RKO (cell line): ENCODE results near the gene RAB1B.
A peak's percentile ranks its signal among the peaks of the same experiment; 100 is the strongest.
"Not testable (repeated sequence)": the region's sequence is repeated elsewhere in the genome, so short reads cannot be mapped to it uniquely, and the experiment has no call there.

Source experiments
- DNase-seq: peaks from one replicate; pipeline ENCODE4 v3.0.0-alpha.2; 2016; ENCODE audit warnings: low spot score

The RAB1B gene

DNA sequence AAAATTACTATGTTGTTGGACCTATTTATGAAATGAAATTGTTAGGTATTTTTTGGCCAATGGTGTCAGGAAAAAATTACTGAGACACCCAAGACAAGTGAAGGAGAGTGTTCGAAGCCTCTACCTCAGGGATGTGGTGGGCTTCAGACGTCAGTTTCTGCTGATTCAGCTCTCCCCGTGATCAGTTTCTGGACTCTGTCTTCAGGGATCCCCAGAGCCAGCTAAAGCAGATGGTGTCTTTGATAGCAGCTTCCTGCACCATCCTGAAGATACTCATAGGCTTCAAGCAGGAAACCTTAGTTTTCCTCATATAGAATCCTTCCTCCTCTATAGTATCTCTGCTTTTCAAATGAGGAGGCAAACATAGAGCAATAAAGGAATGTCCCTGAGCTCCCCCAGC lies 41.0 kb downstream of the RAB1B start:
- no peak for DNase-seq

DNA sequence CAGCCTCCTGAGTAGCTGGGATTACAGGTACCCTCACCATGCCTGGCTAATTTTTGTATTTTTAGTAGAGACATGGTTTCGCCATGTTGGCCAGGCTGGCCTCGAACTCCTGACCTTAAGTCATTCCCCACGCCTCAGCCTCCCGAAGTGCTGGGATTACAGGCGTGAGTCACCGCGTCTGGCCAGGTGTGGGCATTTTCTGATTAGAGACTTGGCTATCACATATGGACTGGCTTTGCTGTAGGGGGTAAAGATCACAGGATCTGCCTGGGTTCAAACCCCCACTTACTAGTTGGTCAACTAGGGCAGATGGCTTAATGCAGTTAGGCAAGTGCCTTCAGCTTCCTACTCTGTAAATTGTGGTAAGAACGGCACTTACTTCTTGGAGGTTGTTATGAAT lies 41.9 kb downstream of the RAB1B start:
- DNase-seq, result no peak

DNA sequence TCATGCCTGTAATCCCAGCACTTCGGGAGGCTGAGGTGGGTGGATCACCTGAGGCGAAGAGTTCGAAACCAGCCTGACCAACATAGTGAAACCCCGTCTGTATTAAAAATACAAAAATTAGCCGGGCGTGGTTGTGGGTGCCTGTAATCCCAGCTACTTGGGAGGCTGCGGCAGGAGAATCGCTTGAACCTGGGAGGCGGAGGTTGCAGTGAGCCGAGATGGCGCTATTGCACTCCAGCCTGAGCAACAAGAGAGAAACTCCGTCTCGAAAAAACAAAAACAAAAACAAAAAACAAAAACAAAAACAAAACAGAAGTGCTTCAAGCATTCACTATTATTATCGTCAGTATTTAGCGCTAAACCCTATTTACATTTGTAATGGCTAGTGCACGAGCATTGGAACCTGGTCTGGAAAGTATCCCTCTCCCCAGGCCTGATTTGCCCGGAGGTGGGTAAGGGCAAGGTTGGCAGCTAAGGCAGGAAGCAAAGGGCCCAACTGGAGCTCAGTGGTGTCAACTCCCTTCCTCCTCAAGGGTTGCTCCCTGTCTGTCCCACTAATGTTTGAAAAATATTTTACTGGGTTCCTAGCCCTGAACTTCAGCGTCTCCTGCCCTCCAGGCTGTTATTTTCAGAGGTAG lies 42.5 kb downstream of the RAB1B start:
- DNase-seq, result not testable (repeated sequence)

DNA sequence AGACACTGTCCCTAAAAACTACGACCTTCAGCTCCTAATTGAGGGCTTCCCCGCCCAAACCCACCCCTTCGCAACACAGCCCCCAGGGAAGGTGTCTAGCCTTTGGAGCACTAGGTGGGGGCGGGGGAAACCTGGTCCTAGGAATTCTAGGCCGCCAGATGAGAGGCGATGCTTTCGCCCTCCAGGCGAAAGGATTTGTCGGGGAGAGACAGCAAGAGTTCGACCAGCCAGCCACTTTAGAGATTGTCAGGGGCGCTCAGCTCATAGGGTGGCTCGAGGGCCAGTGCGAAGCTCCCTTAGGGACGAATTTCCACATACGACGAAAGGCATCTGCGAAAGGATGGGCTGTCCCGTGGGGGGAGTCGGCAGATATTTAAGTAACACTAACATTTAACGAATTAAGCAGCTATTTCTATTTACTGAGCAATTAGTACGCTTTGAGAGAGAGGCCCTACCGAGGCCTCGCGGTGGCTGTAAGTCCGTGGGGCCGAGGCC lies 43.1 kb downstream of the RAB1B start:
- no peak for DNase-seq

DNA sequence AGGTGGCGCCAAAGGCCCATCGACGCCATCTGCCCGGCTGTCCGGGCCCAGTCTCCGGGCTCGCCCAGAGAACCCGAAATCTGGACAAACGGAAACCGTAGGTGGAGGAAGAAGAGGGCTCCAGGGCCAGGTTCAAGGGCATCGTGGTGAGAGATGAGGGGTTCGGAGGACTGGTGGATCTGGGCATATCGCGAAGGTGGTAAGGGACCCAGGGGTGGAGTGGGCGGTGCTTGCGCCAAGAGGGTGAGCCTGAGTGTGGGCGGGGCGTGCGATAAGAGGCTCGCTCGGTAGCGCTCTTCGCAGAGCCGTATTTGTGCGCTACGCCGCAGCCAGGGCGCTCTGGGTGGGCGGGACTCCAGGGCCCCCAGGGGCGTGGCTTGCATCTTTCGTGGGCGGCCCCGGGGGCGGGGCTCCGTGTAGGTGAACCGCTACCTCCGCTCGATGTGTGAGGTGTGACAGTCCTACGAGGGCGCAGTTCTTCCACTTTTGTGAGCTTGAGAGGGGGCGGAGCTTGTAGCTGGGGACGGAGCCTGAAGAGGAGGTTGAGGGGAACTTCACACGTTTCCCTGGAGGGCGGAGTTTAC lies 43.6 kb downstream of the RAB1B start:
- peak; percentile 93 for DNase-seq

DNA sequence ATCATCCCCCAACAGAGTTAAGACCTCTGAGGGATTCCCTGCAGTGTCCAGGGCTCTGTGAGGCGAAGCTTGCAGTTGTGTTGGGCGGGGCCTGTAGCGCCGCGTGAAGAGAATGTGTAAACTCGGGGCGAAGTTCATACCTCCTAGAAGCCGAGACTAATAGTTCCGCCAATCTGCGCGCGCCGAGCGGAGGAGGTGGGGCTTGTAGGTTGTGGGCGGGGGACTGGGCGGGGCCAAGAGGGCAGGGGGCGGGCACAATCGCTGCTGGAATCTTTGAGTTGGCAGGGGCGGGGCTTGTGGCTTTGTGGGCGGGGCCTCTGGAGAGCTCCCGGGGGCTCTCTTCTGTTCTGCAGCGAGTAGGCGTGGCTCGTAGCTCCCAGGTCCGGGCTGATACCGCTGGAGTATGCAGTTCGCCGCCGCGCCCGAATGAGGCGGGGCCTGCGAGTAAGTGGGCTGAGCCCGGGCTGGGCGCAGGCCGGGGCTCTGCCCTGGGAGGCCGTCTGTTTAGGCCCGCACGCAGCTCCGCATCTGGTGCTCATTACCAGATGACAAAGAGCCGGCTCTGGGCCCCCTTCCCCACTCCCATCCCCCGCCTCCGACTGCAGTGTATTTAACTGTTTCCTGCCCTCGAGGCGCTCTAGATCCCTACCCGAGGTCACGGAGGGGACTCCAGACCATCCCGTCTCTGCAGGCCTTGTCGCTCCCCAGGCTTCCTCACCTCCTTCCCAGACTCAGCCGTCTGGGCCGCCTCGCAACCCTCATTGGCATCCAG lies 44.3 kb downstream of the RAB1B start:
- DNase-seq, result peak; percentile 97

DNA sequence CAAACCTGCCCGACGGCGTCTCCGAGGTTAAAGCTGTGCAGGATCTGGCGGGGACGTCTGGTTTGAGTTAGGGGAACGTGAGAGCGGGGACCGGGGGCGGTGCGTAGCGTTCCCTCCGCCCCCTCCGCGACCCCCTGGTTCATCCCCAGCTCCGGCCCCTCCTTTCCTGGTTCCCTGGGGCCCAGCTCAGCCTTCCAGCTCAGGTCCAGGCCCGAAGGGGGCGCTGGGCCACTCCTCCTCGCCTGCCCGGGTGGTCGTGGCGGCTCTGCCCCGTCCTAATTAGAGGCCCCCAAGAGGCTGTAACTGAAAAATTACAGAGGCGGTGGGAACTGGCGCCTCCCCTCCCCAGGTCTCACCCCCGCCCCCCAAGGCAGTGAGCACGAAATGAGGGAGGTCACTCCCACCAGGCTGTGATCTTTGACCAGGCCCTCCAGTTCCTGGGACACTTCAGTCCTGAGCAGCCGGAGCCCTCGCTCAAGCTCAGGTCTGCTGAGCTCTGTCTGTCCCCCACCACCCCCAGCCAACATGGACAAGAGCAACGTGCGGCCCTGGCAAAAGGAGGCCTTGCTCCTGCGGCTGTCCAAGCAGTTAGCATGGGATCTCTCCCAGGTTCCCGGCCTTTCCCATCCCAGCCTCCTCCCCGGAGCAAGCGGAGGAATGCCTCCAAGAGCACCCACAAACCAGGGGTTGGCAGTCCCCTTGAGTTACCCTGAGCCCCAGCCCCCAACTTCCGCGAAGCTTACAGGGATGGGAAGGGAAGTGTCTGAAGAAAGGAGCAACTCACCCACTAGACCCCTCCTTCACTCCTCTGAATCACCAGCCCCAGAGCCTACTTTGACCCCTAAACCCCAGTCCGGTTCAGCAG lies 45.1 kb downstream of the RAB1B start:
- no peak for DNase-seq

DNA sequence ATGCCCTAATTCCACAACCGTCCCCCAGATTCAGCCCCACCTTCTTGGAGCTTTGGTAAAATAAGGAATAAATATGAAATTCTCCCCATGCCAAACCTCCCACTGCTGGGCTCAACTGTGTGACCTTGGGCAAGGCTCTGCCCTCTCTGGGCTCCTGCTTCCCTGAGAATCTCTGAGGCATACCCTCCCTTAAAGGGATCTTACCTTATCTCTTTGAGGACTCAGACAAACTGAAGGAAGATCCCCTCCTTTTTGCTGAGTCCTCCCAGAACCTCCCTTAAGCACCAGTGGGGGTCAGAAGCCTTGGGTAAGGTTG lies 45.7 kb downstream of the RAB1B start:
- no peak for DNase-seq

DNA sequence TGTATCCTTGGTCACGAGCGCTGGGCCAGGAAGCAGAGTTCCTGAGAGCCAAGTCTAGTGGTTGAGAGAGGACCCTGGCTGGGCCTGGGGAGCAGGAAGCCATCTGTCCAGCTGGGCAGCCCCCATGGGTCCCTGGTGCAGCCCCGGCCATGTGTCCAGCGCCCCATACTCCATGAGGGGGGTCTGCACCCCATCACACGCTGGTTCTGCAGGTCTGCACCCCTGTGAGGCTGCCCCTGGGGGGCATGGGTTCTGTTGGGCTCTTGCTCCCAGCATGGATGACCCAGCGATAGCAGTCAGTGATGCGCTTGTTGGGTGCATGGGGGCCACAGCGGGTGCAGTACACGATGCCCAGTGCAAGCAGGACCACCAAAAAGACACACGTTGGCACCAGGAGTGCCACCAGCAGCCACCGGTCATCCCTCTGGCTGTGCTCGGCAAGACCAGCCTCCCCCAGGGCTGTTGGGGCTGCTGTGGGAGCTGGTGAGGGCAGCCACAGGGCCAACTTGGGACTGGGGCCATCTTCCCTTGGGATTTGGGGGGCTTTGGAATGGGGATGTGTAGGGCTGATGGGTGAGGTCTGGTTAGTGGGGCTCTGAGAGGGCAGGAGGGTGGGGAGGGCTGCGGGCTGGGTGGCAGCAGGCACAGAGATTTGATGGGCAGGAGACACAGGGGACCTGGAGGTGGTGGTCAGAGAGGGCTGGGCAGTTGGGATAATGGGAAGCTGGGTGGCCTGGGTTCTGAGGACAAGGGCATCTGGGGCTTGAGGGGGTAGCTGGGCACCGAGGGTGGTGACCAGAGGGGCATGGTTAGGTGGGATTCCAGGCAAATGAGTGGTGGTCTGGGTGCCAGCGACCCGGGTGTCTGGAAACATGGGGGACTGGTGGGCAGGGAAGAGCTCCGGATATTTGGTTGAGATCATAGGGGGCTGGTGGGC lies 46.4 kb downstream of the RAB1B start:
- DNase-seq, result no peak

DNA sequence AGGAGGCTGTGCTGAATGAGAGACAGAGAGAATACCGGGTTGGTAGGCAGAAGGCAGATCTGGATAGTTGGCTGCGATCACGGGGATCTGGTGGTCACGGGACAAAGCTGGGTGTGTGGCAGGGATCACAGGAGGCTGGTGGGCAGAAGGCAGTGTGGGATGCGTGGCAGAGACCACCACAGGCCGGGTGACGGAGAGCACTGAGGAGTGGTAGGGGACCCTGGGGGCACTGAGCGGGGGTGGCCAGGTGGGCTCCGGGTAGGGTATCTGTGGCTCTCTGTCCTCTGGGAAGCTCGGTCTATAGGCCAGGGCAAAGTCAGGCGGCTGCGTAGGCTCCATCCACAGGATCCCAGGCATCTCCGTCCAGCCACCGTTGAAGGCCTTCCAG lies 47.1 kb downstream of the RAB1B start:
- DNase-seq, result no peak

DNA sequence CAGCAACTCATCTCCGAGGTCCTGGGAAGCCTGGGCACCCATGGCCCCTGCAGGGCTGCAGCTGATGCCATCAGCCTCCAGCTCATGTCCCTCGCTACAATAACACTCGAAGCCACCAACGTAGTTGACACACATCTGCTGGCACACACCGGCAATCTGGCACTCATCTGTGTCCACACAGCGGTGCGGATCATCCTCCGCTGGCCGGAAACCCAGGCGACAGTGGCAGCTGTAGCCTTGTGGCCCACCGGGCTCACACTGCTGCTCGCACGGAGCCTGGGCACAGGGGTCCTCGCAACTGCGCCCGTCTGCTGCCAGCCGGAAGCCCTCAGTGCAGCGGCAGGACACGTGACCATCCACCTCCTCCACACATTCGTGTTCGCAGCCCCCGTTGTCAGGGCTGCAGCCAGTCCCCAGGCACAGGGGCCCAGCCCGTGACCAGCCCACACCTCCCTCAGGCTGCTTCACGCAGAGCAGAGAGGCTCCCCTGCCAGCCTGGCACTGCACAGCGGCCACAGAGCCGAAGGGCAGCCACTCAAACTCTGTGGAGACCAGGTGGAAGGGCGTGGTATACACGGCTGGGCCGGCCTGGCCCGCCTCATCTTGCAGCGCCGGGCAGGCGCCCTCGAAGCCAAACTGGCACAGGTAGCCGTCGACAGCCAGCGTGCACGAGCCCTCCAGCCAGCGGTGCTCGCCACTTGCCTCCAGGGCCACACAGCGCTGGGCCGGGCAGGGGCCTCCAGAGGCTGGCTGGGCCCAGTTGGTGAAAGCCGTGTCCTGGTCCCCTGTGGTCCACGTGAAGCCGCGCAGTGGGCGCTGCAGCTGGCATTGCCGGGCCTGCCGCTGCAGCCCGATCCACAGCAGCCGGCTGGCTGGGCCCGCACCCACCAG lies 47.7 kb downstream of the RAB1B start:
- DNase-seq, result no peak

DNA sequence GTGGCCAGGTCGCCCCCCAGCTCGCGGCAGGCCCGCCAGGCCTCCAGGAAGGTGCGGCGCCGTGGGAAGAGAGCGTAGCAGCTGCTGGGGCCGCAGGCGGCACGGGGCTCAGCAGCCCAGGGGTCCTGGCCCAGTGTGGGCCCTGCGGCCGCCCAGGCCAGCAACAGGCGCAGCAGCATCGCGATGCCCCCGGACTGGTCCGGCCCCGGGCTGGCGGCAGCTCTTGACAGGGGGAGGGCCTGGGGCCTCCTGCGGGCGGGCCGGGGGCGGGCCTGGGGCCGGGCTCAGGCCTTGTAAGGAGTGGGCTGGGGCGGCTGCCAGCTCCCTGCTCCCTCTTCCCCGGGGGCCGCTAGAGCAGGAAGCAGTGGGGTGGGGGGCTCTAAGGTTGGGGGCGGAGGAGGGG lies 48.4 kb downstream of the RAB1B start, which contains the start of gene CD248:
Gene CD248, minus strand, starts transcription at position 196 of the 403 bp plus-strand sequence. Its CDS starts 17 bp downstream, at position 179.
- DNase-seq, result no peak

DNA sequence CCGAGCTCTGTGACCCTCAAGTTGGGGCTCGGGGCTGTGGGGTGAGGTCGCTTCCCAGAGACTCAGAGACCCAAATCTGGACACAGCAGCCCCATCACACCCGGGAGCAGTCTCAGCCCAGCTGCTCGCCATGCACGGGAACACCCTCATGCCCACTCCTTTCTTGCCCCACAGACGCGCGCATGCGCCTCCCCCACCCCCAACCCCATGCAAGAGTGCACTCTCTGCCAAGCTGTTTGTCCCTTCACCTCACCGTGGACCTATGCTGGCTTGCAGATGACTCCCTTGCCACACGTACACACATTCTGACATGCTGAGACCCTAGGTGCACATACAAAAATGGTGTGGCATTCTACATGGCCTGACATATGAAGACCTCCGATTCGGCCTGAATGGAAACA lies 48.9 kb downstream of the RAB1B start:
- DNase-seq, result no peak

DNA sequence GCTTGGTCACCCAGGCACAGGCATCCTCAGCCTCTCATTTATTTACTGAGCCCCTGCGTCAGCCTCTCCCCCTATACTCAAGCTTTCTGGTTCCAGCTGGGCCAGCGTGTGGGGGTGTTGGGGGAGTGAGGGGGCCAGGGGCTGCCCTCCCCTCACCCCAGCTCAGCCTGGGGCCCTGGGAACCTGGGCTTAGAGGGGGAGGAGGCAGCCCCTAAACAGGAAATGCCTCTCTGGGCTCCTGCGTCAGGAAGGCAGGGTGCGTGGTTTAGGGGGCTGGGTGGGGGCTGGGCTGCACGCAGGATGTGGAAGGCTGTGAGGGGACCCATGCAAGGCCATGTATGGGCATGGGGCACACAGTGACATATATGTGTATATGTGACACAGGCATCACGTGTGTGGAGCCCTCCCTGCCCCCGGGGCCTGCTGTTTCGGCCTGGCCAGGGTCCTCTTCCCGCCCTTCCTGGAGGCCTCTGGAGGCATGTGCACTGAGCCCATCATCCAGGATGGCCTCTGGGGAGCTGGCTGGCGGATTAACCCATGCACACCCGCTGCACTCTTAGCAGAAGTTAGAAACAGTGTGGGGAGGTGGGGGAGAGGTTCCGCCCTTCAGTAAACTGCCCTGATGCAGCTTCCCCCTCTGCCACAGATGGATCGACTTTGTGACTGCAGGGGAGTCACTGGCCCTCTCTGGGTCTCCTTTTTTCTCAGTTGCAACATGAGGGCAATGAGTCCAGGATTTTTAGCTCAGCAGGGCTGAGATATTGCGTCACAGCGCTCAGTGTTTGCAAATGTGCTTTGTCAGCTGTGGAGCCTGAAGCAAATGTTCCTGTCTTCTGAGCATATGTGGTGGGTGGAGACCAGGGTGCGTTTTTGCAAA lies 49.5 kb downstream of the RAB1B start:
- DNase-seq, result no peak

DNA sequence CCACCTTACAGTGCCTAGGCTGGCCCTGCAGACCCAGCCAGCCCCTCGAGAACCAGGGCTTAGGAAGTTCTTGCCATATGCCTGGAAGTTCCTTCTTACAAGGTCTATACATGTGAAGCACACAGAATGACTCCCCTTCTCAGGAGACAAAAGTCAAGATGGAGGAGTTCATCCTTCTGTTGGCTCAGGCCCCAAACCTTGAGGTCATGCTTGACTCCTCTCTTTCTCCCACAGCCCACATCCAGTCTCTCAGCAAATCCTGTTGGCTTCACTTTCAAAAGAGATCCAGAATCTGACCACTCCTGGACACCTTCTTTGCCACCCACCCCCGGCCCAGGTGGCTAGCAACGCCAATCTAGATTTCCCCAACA lies 50.1 kb downstream of the RAB1B start:
- DNase-seq, result no peak

DNA sequence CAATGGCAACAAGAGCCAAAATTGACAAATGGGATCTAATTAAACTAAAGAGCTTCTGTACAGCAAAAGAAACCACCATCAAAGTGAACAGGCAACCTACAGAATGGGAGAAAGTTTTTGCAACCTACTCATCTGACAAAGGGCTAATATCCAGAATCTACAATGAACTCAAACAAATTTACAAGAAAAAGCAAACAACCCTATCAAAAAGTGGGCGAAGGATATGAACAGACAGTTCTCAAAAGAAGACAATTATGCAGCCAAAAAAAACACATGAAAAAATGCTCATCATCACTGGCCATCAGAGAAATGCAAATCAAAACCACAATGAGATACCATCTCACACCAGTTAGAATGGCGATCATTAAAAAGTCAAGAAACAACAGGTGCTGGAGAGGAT lies 51.9 kb downstream of the RAB1B start:
- not testable (repeated sequence) for DNase-seq

DNA sequence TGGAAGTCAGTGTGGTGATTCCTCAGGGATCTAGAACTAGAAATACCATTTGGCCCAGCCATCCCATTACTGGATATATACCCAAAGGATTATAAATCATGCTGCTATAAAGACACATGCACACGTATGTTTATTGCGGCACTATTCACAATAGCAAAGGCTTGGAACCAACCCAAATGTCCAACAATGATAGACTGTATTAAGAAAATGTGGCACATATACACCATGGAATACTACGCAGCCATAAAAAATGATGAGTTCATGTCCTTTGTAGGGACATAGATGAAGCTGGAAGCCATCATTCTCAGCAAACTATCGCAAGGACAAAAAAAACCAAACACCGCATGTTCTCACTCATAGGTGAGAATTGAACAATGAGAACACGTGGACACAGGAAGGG lies 52.3 kb downstream of the RAB1B start:
- DNase-seq, result not testable (repeated sequence)

DNA sequence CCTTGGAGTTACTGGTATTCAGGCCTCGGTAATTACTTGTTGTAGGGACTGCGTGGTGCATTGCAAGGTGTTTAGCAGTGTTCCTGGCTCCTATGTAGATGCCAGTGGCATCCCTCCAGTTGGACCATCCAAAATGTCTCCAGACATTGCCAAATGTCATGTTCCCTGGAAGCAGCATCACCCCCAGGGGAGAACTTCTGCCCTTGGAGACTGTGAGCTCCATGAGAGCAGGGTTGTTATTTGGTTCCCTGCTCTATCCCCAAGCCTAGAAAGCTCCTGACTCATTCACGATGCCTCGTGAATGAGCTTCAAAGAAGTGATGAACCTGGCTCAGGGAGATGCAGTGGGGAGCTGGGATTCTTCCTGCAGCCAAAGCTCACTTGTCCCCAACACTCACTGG lies 53.2 kb downstream of the RAB1B start:
- DNase-seq, result no peak

DNA sequence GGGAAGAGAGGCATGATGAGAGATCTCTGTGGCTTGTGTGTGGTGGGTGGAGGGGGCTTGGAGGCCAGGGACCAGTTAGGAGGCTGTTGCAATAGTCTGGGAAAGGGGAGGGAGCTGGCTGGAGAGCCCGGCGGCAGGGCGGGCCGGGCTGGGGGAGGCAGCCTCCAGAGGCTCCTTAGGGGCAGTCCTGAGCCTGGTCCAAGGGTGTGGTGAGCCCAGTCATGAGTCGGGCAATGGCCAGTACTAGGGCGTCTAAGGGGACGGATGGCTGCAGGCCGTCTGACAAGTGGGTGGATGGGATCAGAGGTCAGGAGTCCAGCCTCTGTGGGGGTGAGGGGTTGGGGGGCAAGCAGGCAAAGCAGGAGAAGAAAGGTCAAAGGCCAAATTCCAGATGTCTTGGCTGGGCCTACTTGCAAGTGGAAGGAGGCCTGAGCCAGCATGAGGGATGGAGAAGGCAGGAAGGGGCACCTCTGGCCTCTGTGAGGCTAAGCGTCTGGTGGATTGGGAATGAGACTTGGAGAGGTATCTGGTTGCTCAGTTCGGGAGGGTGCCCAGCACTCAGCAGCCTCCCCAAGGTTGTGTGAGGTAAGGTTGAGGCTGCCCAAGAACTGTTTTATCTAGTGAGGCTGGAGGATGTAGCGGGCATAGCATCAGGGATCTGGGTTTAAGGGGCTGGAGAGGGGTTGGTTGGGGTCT lies 54.4 kb downstream of the RAB1B start:
- DNase-seq, result no peak
